ENCODE measurements around the gene TAF5L. TPM values are rescaled to one million over a fixed set of nuclear protein-coding genes. Genes with fewer than 3 reads are reported as not detected.

Gene TAF5L
- total and polyA plus RNA-seq, 2 of the 4 experiments (the other 2 are of a cell fraction), result 17.9 to 18.6 TPM

DNA sequence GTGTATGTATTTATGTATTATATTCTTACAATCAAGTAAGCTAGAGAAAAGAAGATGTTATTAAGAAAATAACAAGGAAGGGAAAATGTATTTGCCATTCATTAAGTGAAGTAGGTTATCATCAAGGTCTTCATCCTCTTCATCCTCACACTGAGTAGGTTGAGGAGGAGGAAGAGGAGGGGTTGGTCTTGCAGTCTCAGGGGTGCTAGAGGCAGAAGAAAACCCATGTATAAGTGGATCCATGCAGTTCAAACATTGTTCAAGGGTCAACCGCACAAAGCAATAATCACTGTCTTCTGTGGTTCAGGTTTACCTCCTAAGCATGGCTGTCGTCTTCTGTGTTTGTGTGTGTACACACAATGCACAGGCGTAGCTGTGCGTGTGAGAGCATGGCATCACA, 17.0 kb upstream of the TAF5L start:
- no peak overlapping the region for H2BK20ac ChIP-seq (ENCODE audit: low read depth, low read length)
- no peak overlapping the region for H3K4me2 ChIP-seq (ENCODE audit: low read depth, low read length)
- no peak overlapping the region for H3K27ac ChIP-seq (ENCODE audit: insufficient read depth, low read length)
- no peak overlapping the region for H3K9ac ChIP-seq (ENCODE audit: low read depth, low read length)
- H2BK5ac ChIP-seq (ENCODE audit: low read depth, low read length, poor library complexity, severe bottlenecking), result no peak overlapping the region
- H4K8ac ChIP-seq (ENCODE audit: low read depth in 2 of 2, low read length in 2 of 2), result no peak overlapping the region
- 100% methylated on average over 4 of the region's 4 CpGs; no CpG with 5 or more reads in 1 of the 2 experiments for WGBS, 2 experiments (ENCODE audit: extremely low coverage in 2 of 2, insufficient read length in 1 of 2)
- H3K4me3 ChIP-seq (ENCODE audit: insufficient read depth, low read depth, low read length), result no peak overlapping the region
- in situ Hi-C loops (cut with MboI; ENCODE audit: low sequenced_read_pairs), result no loop called here
- dilution Hi-C loops (cut with HindIII; ENCODE audit: low sequenced_read_pairs, unreplicated experiment), result no loop called here
- H3K18ac ChIP-seq (ENCODE audit: low read depth, low read length), result no peak overlapping the region
- no peak overlapping the region for H3K56ac ChIP-seq (ENCODE audit: extremely low read depth, insufficient read depth, low read length)
- H4K5ac ChIP-seq (ENCODE audit: low read depth, low read length), result no peak overlapping the region
- H4K91ac ChIP-seq (ENCODE audit: insufficient read depth, low read depth, low read length), result no peak overlapping the region
- no peak overlapping the region for H3K14ac ChIP-seq (replicated peaks; ENCODE audit: low read depth, low read length)
- H3K4ac ChIP-seq (ENCODE audit: low read depth, low read length), result no peak overlapping the region
- H2AK9ac ChIP-seq (replicated peaks; ENCODE audit: low read depth, low read length, poor library complexity), result no peak overlapping the region
- peaks cover 14% of the 10 kb centered on the region; the same call in 1 of the 2 replicates for H4K20me1 ChIP-seq (ENCODE audit: insufficient read depth, low read length)
- no peak overlapping the region for H2AFZ ChIP-seq (replicated peaks; ENCODE audit: low read length, poor library complexity)
- no peak overlapping the region for H3K23ac ChIP-seq (ENCODE audit: low read depth, low read length)
- H2BK120ac ChIP-seq (ENCODE audit: low read depth, low read length), result no peak overlapping the region
- H3K4me1 ChIP-seq (ENCODE audit: control insufficient read depth, insufficient read depth, low read length), result peaks cover 4% of the 10 kb centered on the region; the same call in 1 of the 2 replicates
- no peak for ATAC-seq (ENCODE audit: low read depth)
- POLR2A ChIA-PET (ENCODE audit: unreplicated experiment), result no interaction called here
- TF ChIP-seq RCOR1 (IDR thresholded peaks at IDR 0.05; ENCODE audit: insufficient replicate concordance, low read length) (no peak), RFX5 (IDR thresholded peaks at IDR 0.05; ENCODE audit: low read depth, low read length) (no peak), SMC3 (IDR thresholded peaks at IDR 0.05; ENCODE audit: low read depth, low read length) (no peak), FOS (IDR thresholded peaks at IDR 0.05; ENCODE audit: low read depth, low read length) (no peak), MXI1 (IDR thresholded peaks at IDR 0.05; ENCODE audit: borderline replicate concordance, low read depth, low read length) (no peak), CHD1 (IDR thresholded peaks at IDR 0.05; ENCODE audit: low read depth, low read length) (no peak), POLR2A (IDR thresholded peaks at IDR 0.05; ENCODE audit: low read depth, low read length) (no peak), BHLHE40 (IDR thresholded peaks at IDR 0.05; ENCODE audit: low read depth, low read length) (no peak), NFE2L2 (IDR thresholded peaks at IDR 0.05; ENCODE audit: low read depth, low read length) (no peak)
- TF ChIP-seq, protein P1, sequence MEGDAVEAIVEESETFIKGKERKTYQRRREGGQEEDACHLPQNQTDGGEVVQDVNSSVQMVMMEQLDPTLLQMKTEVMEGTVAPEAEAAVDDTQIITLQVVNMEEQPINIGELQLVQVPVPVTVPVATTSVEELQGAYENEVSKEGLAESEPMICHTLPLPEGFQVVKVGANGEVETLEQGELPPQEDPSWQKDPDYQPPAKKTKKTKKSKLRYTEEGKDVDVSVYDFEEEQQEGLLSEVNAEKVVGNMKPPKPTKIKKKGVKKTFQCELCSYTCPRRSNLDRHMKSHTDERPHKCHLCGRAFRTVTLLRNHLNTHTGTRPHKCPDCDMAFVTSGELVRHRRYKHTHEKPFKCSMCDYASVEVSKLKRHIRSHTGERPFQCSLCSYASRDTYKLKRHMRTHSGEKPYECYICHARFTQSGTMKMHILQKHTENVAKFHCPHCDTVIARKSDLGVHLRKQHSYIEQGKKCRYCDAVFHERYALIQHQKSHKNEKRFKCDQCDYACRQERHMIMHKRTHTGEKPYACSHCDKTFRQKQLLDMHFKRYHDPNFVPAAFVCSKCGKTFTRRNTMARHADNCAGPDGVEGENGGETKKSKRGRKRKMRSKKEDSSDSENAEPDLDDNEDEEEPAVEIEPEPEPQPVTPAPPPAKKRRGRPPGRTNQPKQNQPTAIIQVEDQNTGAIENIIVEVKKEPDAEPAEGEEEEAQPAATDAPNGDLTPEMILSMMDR (conservative IDR thresholded peaks at IDR 0.05; ENCODE audit: low read depth, low read length), result no peak
- TF ChIP-seq, protein P2, sequence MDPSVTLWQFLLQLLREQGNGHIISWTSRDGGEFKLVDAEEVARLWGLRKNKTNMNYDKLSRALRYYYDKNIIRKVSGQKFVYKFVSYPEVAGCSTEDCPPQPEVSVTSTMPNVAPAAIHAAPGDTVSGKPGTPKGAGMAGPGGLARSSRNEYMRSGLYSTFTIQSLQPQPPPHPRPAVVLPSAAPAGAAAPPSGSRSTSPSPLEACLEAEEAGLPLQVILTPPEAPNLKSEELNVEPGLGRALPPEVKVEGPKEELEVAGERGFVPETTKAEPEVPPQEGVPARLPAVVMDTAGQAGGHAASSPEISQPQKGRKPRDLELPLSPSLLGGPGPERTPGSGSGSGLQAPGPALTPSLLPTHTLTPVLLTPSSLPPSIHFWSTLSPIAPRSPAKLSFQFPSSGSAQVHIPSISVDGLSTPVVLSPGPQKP (IDR thresholded peaks at IDR 0.05; ENCODE audit: borderline replicate concordance, low read depth, low read length), result no peak
- H3K9me3 ChIP-seq (ENCODE audit: control insufficient read depth, insufficient read depth, low read length), result no peaks in the 10 kb centered on the region
- H3K9me1 ChIP-seq (ENCODE audit: insufficient read depth, low read length), result no peaks in the 10 kb centered on the region
- H3K79me1 ChIP-seq (ENCODE audit: low read depth in 1 of 2, low read length in 2 of 2), result peaks cover 25 to 33% of the 10 kb centered on the region in 2 experiments; a peak in 3 of 4 replicates
- H2AK5ac ChIP-seq (ENCODE audit: low read depth, low read length), result no peak overlapping the region
- DNase-seq, result no peak
- intact Hi-C loops (cut with micrococcal nuclease), result no loop called here
- H3K36me3 ChIP-seq (ENCODE audit: control insufficient read depth, insufficient read depth, low read length), result peaks cover 30% of the 10 kb centered on the region
- no TSS peak for BruUV-seq (replicated peaks)
- H2BK15ac ChIP-seq (ENCODE audit: low read depth, low read length), result no peak overlapping the region
- H3K27me3 ChIP-seq (ENCODE audit: control insufficient read depth, insufficient read depth, low read length), result no peaks in the 10 kb centered on the region
- CTCF ChIA-PET, result no interaction called here
